MCF 10A (cell line): Measurements from ENCODE around the gene JAK3. TPM values are rescaled to one million over a fixed set of nuclear protein-coding genes. Genes with fewer than 3 reads are reported as not detected.
A peak's percentile ranks its signal among the peaks of the same experiment; 100 is the strongest.

ENCODE experiments used
- BruUV-seq: library from RNA; stranded (reverse); fragments of 400-500 nt; replicated peaks from 2 replicates; lab custom pipeline; 2021; lab: Mats Ljungman, UMichigan
- CTCF ChIA-PET: fragments of 300-600 bp; sonication (Branson Sonifier 250); formaldehyde crosslinking; extraction: SDS; loops from one replicate; lab custom pipeline; 2021; ENCODE audit warnings: antibody characterized with exemption, inconsistent platforms; lab: Yijun Ruan, JAX
- POLR2A ChIA-PET: fragments of 300-600, 350-650 bp; sonication (Branson Sonifier 250); formaldehyde crosslinking; extraction: SDS; loops from one replicate; lab custom pipeline; 2020; ENCODE audit warnings: antibody characterized with exemption, inconsistent platforms; lab: Yijun Ruan, JAX
- DNase-seq: peaks from one replicate; pipeline ENCODE4 v3.0.0-alpha.2; 2018; ENCODE audit not compliant: unreplicated experiment
- H3K27ac Mint-ChIP-seq: one replicate; pipeline ENCODE4 v1.8.0; 2022; ENCODE audit warnings: mild to moderate bottlenecking, low read depth, mixed read lengths; ENCODE audit not compliant: unreplicated experiment
- H3K27me3 Mint-ChIP-seq: one replicate; pipeline ENCODE4 v1.8.0; 2022; ENCODE audit warnings: mixed read lengths; ENCODE audit not compliant: insufficient read depth, unreplicated experiment
- H3K36me3 Mint-ChIP-seq: one replicate; pipeline ENCODE4 v1.8.0; 2022; ENCODE audit warnings: mild to moderate bottlenecking, moderate library complexity, mixed read lengths; ENCODE audit not compliant: insufficient read depth, unreplicated experiment
- H3K4me1 Mint-ChIP-seq: one replicate; pipeline ENCODE4 v1.8.0; 2022; ENCODE audit warnings: mixed read lengths; ENCODE audit not compliant: insufficient read depth, unreplicated experiment
- H3K4me3 Mint-ChIP-seq: one replicate; pipeline ENCODE4 v1.8.0; 2022; ENCODE audit warnings: mild to moderate bottlenecking, moderate library complexity, mixed read lengths; ENCODE audit not compliant: unreplicated experiment
- H3K9me3 Mint-ChIP-seq: one replicate; pipeline ENCODE4 v1.8.0; 2022; ENCODE audit warnings: mixed read lengths; ENCODE audit not compliant: unreplicated experiment
- intact Hi-C: fragments of 100-400 bp; cut with micrococcal nuclease; formaldehyde crosslinking; loops from 2 replicates; pipeline ENCODE4 v1.14.1; 2022
- total RNA-seq: library from RNA; stranded (reverse); gene quantifications from 2 replicates; pipeline ENCODE4 v1.2.3, GENCODE V29; 2022
- TF ChIP-seq, protein P1 (sequence below): fragments of 200-600 bp; IDR thresholded peaks from one replicate; pipeline ENCODE4 v1.8.0; 2022; ENCODE audit warnings: antibody characterized with exemption, mild to moderate bottlenecking; ENCODE audit not compliant: unreplicated experiment

Gene JAK3
- total RNA-seq, 1 experiment from 2014 or later = not detected

DNA sequence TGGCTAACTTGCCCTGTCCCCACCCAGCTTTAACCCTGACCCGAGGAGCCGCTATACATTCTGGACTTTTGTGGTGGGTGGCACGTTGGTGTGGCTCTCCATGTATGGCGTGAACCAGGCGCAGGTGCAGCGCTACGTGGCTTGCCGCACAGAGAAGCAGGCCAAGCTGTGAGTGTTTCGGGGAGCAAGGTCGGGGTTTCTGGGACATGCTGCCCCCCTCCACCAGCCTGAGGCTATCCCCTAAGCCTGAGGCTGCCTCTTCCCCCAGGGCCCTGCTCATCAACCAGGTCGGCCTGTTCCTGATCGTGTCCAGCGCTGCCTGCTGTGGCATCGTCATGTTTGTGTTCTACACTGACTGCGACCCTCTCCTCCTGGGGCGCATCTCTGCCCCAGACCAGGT lies 29.9 kb upstream of the JAK3 start:
- intact Hi-C loops = no loop called here
- no peak overlapping the region for H3K4me3 Mint-ChIP-seq
- DNase-seq = no peak
- CTCF ChIA-PET = no interaction called here
- BruUV-seq = no TSS peak
- TF ChIP-seq, protein P1, sequence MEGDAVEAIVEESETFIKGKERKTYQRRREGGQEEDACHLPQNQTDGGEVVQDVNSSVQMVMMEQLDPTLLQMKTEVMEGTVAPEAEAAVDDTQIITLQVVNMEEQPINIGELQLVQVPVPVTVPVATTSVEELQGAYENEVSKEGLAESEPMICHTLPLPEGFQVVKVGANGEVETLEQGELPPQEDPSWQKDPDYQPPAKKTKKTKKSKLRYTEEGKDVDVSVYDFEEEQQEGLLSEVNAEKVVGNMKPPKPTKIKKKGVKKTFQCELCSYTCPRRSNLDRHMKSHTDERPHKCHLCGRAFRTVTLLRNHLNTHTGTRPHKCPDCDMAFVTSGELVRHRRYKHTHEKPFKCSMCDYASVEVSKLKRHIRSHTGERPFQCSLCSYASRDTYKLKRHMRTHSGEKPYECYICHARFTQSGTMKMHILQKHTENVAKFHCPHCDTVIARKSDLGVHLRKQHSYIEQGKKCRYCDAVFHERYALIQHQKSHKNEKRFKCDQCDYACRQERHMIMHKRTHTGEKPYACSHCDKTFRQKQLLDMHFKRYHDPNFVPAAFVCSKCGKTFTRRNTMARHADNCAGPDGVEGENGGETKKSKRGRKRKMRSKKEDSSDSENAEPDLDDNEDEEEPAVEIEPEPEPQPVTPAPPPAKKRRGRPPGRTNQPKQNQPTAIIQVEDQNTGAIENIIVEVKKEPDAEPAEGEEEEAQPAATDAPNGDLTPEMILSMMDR = no peak
- POLR2A ChIA-PET = interaction anchor here (1.0 kb wide), 1 partner anchor 55 kb away, joined by 3 read pairs; no protein-coding TSS in a partner anchor
- H3K4me1 Mint-ChIP-seq = no peaks in the 10 kb centered on the region
- H3K9me3 Mint-ChIP-seq = no peaks in the 10 kb centered on the region
- no peaks in the 10 kb centered on the region for H3K36me3 Mint-ChIP-seq
- no peak overlapping the region for H3K27ac Mint-ChIP-seq
- no peaks in the 10 kb centered on the region for H3K27me3 Mint-ChIP-seq

DNA sequence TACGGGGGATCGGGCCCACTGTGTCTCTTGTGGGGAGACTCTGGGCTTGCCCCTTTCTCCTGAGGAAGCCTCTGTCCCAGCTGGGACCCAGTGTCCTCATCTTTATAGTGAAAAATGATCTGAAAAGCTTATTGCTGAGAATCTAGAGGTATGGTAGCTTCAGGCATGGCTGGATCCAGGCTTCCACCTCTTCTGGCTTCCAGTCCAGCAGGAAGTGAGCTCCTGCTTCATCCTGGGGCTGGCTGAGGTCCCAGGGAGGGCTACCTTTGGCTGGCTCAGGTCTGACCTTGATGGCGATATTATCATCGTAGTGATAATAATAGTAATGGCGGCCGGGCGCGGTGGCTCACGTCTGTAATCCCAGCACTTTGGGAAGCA lies 27.0 kb upstream of the JAK3 start:
- intact Hi-C loops = no loop called here
- no peak overlapping the region for H3K27ac Mint-ChIP-seq
- DNase-seq = no peak
- no TSS peak for BruUV-seq
- H3K9me3 Mint-ChIP-seq = no peaks in the 10 kb centered on the region
- no peak overlapping the region for H3K4me3 Mint-ChIP-seq
- H3K27me3 Mint-ChIP-seq = no peaks in the 10 kb centered on the region
- no peaks in the 10 kb centered on the region for H3K4me1 Mint-ChIP-seq
- CTCF ChIA-PET = interaction anchor here (1.1 kb wide), 1 partner anchor 63 kb away, joined by 4 read pairs; no protein-coding TSS in a partner anchor
- TF ChIP-seq, protein P1 = no peak
- POLR2A ChIA-PET = interaction anchor here (0.5 kb wide), 1 partner anchor 36 kb away, joined by 5 read pairs; no protein-coding TSS in a partner anchor
- H3K36me3 Mint-ChIP-seq = no peaks in the 10 kb centered on the region

DNA sequence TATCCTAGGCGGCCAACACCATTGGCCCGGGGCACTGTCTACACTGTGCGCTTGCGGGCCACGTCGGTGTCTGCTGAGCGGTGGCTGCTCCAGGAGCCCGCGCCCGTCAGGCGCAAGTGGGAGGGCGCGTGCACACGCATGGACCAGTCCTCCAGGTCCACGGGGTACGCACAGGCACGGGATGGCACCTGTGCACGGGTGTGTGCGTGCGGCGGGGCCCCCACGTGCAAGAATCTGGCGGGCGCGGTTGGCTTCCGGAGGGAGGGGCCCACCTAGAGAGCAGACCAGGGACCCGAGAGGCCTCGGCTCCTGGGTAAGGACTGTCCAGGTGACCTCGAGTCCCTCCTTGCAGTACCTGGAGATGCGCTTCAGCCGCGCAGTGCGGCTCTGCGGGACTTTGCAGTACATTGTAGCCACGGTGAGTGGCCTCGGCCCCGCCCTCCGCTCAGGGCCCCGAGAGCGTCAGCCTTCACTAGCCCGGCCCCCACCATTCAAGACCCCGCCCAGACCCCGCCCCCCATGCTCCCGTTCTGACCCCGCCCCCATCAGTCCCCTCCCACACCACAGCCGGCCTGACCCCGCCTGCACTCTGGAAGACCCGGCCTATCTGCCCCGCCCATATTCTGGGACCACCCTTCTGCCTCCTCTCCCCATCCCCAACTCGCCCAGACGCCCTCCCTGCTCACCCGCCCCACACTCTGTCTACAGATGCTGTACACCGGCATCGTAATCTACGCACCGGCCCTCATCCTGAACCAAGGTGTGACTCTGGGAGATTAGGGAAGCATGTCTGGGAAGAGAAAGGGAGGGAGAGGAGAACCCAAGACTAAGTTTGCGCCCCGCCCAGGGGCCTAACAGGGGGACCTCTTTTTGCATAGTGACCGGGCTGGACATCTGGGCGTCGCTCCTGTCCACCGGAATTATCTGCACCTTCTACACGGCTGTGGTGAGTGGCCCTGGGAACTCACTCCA lies 26.3 kb upstream of the JAK3 start:
- ChIA-PET POLR2A (interaction anchor here (0.5 to 5.2 kb wide), 2 partner anchors 36 to 58 kb away, joined by 5 to 71 read pairs; partner anchors contain the start of gene CCDC124), CTCF (interaction anchor here (1.1 to 1.5 kb wide), 3 partner anchors 58 to 64 kb away, joined by 4 to 5 read pairs (median 4); partner anchors contain the start of gene CCDC124)
- Mint-ChIP-seq H3K4me3 (no peak overlapping the region), H3K4me1 (no peaks in the 10 kb centered on the region), H3K27me3 (no peaks in the 10 kb centered on the region), H3K27ac (no peak overlapping the region), H3K36me3 (no peaks in the 10 kb centered on the region), H3K9me3 (no peaks in the 10 kb centered on the region)
- intact Hi-C loops = no loop called here
- no TSS peak for BruUV-seq
- TF ChIP-seq, protein P1 = no peak
- DNase-seq = peak; percentile 48
